GM12892 (cell line): ENCODE measurements around the gene EPN2.

Experiments used
- POLR2A ChIP-seq: IDR thresholded peaks from 2 replicates; pipeline ENCODE4 v1.6.1; 2011; ENCODE audit warnings: low read depth, low read length, control low read depth
- POLR2AphosphoS5 ChIP-seq: IDR thresholded peaks from 2 replicates; pipeline ENCODE4 v1.6.1; 2011; ENCODE audit warnings: low read depth, low read length, control low read depth
- TAF1 ChIP-seq: IDR thresholded peaks from 2 replicates; pipeline ENCODE4 v1.6.1; 2011; ENCODE audit warnings: low read depth, mild to moderate bottlenecking, control low read depth, low read length, borderline replicate concordance

DNA sequence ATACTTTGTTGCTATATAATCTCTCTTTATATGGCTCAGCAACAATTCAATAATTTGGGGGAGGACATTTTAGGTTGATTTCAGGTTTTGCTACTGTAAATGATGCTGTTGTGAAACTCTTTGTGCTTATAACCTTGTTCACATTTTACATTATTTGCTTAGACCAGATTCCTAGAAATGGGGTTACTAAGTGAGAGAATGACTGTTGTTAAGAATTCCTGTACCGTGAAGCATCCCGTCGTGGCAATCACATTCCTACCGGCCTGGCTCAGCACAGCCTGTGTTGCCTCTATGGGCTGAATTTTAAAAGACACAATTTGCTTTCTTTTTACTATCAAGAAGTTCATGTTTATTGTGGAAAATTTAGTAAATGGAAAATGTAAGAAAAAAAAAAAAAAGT, 94.0 kb downstream of the EPN2 start:
- TF ChIP-seq POLR2A (no peak), POLR2AphosphoS5 (no peak), TAF1 (no peak)
